Measurements from ENCODE around the gene CCDC195.
"Not testable (repeated sequence)": the region's sequence is repeated elsewhere in the genome, so short reads cannot be mapped to it uniquely, and the experiment has no call there.

DNA sequence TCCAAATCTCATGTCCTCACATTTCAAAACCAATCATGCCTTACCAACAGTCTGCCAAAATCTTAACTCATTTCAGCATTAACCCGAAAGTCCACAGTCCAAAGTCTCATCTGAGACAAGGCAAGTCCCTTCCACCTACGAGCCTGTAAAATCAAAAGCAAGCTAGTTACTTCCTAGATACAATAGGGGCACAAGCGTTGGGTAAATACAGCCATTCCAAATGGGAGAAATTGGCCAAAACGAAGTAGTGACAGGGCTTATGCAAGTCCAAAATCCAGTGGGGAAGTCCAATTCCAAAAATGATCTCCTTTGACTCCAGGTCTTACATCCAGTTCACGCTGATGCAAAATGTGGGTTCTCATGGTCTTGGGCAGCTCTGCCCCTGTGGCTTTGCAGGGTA is 54.5 kb downstream of the CCDC195 start:
- TF ChIP-seq, protein P1, sequence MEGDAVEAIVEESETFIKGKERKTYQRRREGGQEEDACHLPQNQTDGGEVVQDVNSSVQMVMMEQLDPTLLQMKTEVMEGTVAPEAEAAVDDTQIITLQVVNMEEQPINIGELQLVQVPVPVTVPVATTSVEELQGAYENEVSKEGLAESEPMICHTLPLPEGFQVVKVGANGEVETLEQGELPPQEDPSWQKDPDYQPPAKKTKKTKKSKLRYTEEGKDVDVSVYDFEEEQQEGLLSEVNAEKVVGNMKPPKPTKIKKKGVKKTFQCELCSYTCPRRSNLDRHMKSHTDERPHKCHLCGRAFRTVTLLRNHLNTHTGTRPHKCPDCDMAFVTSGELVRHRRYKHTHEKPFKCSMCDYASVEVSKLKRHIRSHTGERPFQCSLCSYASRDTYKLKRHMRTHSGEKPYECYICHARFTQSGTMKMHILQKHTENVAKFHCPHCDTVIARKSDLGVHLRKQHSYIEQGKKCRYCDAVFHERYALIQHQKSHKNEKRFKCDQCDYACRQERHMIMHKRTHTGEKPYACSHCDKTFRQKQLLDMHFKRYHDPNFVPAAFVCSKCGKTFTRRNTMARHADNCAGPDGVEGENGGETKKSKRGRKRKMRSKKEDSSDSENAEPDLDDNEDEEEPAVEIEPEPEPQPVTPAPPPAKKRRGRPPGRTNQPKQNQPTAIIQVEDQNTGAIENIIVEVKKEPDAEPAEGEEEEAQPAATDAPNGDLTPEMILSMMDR (IDR thresholded peaks at IDR 0.05): not testable (repeated sequence)
- TF ChIP-seq POLR2A, POLR2AphosphoS5, EP300 (IDR thresholded peaks at IDR 0.05): not testable (repeated sequence)

All from suprapubic skin (tissue), 4 donors.